Transverse colon (tissue), 4 donors: ENCODE results near the gene STRA6. TPM values are rescaled to one million over a fixed set of nuclear protein-coding genes. Genes with fewer than 3 reads are reported as not detected.

ENCODE experiments used
- DNase-seq: peaks from one replicate; pipeline ENCODE4 v3.0.0-alpha.2; 2019
- H3K27ac ChIP-seq, 4 donors: fragments of 200-600 bp; sonication (generic); 2 replicates each; pipeline ENCODE4 v1.5.1; 2016 to 2018; ENCODE audit warnings: inconsistent platforms in 4 of 4
- H3K27me3 ChIP-seq: fragments of 200-600 bp; sonication (generic); 2 replicates; pipeline ENCODE4 v1.5.1; 2017; ENCODE audit warnings: inconsistent platforms
- H3K36me3 ChIP-seq, 4 donors: fragments of 200-600 bp; sonication (generic); 2 replicates each; pipeline ENCODE4 v1.5.1; 2017 to 2019; ENCODE audit warnings: inconsistent platforms in 4 of 4
- H3K4me1 ChIP-seq, 4 donors: fragments of 200-600 bp; sonication (generic); 2 replicates each; pipeline ENCODE4 v1.5.1; 2017 to 2020; ENCODE audit warnings: inconsistent platforms in 4 of 4
- H3K4me3 ChIP-seq, 4 donors: fragments of 200-600 bp; sonication (generic); 1 replicate in 1 of 4; 2 replicates in 3 of 4; pipeline versions ENCODE4 v1.5.1 to v1.6.1; 2017 to 2019; ENCODE audit warnings: inconsistent platforms in 4 of 4
- H3K9me3 ChIP-seq, 2 donors: fragments of 200-600 bp; sonication (generic); 2 replicates each; pipeline ENCODE4 v1.5.1; 2017 to 2019; ENCODE audit warnings: inconsistent platforms in 2 of 2
- EP300 ChIP-seq: sonication (generic); formaldehyde crosslinking; IDR thresholded peaks from one replicate; pipeline ENCODE4 v1.6.1; 2017; ENCODE audit warnings: antibody characterized with exemption, low read depth
- POLR2A ChIP-seq: fragments of 450-650 bp; IDR thresholded peaks from one replicate; pipeline ENCODE4 v1.6.1; 2016; ENCODE audit warnings: antibody characterized with exemption, mild to moderate bottlenecking, moderate library complexity
- POLR2AphosphoS5 ChIP-seq, 3 donors: sonication (generic); formaldehyde crosslinking; IDR thresholded peaks; one replicate each; pipeline ENCODE4 v1.6.1; 2016; ENCODE audit warnings: antibody characterized with exemption in 3 of 3
- WGBS, 2 donors: methylation state at CpG; one replicate each; pipeline ENCODE4 v1.1.5; 2018; ENCODE audit warnings: low coverage in 1 of 2; 5-methylcytosine and 5-hydroxymethylcytosine counted together
- in situ Hi-C, 4 donors: fragments of 200-750 bp; cut with MboI; loops; one replicate each; pipeline versions ENCODE4 v1.15.0 to v1.15.1; 2017; ENCODE audit warnings: low sequenced_read_pairs in 3 of 4, low pct_ligation_motif_present in 1 of 4, low pct_unique_long_range_greater_than_20kb in 1 of 4
- intact Hi-C: fragments of 100-400 bp; cut with DNase I; formaldehyde crosslinking; loops from one replicate; pipeline ENCODE4 v1.15.1; 2023; ENCODE audit warnings: low total_unique reads
- total RNA-seq, 4 donors: library from RNA; depleted of rRNA; stranded (reverse); fragments of >200 nt; gene quantifications; one replicate each; pipeline ENCODE4 v1.1.0, GENCODE V29; 2016
- TF ChIP-seq, protein P1 (sequence below), 5 experiments: fragments of 200-600 bp in 3 of 5; fragments of 450-650 bp in 2 of 5; sonication (generic) in 3 of 5; IDR thresholded peaks; 1 replicate in 2 of 5; 2 replicates in 3 of 5; pipeline ENCODE4 v1.5.1; 2016 to 2017; ENCODE audit warnings: antibody characterized with exemption in 5 of 5, inconsistent platforms in 3 of 5, mild to moderate bottlenecking in 2 of 5, moderate library complexity in 1 of 5

Gene STRA6
- total RNA-seq, 4 donors from 2014 or later: not detected

DNA sequence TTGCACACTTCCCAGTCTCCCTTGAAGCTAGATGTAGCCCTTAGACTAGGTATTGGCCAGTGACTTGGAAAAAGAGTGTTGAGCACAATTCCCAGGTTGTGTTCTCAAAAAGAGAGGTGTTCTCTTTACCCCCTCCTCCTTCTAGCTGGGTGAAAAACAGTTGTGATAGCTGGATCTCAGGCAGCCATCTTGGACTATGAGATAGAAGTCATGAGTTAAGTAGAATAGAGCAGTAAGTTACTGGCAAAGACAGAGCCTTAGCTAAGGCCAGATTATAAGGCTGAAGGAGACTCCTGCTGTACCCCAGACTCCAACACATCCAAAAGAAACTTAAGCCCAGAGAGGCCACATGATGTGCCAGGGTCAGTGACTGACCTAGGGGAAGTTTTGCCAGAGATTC lies 8.1 kb upstream of the STRA6 start:
- no peak overlapping the region for H3K4me3 ChIP-seq
- no peaks in the 10 kb centered on the region for H3K36me3 ChIP-seq
- intact Hi-C loops (no loop called here), in situ Hi-C loops (no loop called here)
- no peak overlapping the region for H3K27ac ChIP-seq
- TF ChIP-seq POLR2AphosphoS5 (IDR thresholded peaks at IDR 0.05) (no peak), POLR2A (no peak), EP300 (no peak)
- TF ChIP-seq, protein P1, sequence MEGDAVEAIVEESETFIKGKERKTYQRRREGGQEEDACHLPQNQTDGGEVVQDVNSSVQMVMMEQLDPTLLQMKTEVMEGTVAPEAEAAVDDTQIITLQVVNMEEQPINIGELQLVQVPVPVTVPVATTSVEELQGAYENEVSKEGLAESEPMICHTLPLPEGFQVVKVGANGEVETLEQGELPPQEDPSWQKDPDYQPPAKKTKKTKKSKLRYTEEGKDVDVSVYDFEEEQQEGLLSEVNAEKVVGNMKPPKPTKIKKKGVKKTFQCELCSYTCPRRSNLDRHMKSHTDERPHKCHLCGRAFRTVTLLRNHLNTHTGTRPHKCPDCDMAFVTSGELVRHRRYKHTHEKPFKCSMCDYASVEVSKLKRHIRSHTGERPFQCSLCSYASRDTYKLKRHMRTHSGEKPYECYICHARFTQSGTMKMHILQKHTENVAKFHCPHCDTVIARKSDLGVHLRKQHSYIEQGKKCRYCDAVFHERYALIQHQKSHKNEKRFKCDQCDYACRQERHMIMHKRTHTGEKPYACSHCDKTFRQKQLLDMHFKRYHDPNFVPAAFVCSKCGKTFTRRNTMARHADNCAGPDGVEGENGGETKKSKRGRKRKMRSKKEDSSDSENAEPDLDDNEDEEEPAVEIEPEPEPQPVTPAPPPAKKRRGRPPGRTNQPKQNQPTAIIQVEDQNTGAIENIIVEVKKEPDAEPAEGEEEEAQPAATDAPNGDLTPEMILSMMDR (IDR thresholded peaks at IDR 0.05): no peak
- no peaks in the 10 kb centered on the region for H3K4me1 ChIP-seq
- DNase-seq: no peak
- no peaks in the 10 kb centered on the region for H3K27me3 ChIP-seq
- no peaks in the 10 kb centered on the region for H3K9me3 ChIP-seq

GRCh38 chr15:74209997-74210671 lies 7.5 kb upstream of the STRA6 start:
- Histone ChIP-seq H3K4me1 (no peaks in the 10 kb centered on the region), H3K9me3 (no peaks in the 10 kb centered on the region), H3K36me3 (no peaks in the 10 kb centered on the region), H3K4me3 (no peak overlapping the region), H3K27ac (no peak overlapping the region), H3K27me3 (no peaks in the 10 kb centered on the region)
- DNase-seq: no peak
- 26 to 43% methylated on average over 3 to 4 of the region's 4 CpGs for WGBS, 2 donors
- intact Hi-C loops (no loop called here), in situ Hi-C loops (no loop called here)
- no peak for TF ChIP-seq POLR2A
- no peak for TF ChIP-seq POLR2AphosphoS5 (IDR thresholded peaks at IDR 0.05)
- TF ChIP-seq, protein P1 (IDR thresholded peaks at IDR 0.05): no peak
- TF ChIP-seq EP300: no peak

DNA sequence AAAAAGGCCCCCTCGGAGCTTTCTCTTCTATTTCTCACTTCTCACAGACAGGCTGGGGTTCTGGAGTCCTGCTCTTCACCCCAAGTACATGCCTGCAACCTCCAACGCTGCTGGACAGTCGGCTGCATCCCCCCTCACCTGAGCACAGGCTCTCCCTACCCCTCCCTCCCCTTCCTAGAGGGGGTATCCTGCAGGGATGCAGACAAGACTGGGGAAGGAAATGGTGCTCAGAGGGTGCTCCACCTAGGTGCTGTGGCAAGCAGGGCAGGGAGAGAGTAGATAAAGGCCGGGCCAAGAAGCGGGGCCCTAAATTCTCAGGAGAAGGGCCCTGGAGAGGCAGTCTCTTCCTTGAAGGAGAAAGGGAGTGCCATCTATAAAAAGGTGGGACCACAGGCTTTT lies 7.0 kb upstream of the STRA6 start:
- intact Hi-C loops: no loop called here
- WGBS, 2 donors: 86 to 100% methylated on average over 2 to 5 of the region's 5 CpGs

DNA sequence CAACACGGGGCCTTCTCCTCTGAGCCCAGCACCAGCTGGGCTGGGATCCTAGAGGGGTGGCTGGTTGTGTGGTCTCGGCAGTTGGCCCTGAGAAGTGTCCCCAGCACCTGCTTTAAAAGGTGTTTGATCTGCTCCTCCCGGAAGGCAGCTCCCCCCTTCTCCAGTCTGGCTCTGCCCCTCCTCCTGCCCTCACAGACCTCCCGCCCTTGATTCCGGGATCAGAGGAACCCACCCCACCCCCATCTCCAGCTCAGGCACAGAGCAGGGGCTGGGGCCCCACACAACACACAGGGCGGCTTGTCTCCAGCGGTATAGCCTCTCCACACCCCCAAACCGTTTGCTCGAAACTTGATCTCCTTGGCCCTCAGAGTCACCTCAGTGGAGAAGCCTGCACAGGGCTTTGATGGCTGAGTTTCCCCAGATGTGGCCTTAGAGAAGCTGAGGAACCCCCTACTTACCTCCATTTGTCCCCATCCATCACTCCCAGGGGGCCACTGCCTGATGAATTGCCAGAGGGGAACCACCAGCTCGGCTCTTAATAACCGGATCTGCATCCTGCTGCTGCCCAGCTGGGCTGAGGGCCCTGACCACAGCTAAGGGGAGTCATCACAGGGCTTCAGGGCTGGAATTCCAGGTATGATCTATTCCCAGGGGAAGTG lies 6.4 kb upstream of the STRA6 start:
- WGBS, 2 donors: 69 to 85% methylated on average over 4 to 11 of the region's 11 CpGs
- H3K27ac ChIP-seq: no peak overlapping the region
- TF ChIP-seq POLR2A (no peak), EP300 (no peak), POLR2AphosphoS5 (IDR thresholded peaks at IDR 0.05) (no peak)
- TF ChIP-seq, protein P1 (IDR thresholded peaks at IDR 0.05): no peak
- in situ Hi-C loops: no loop called here
- intact Hi-C loops: no loop called here
- H3K4me3 ChIP-seq: no peak overlapping the region
- DNase-seq: no peak
- no peaks in the 10 kb centered on the region for H3K9me3 ChIP-seq
- H3K27me3 ChIP-seq: no peaks in the 10 kb centered on the region
- no peaks in the 10 kb centered on the region for H3K4me1 ChIP-seq
- no peaks in the 10 kb centered on the region for H3K36me3 ChIP-seq

More for the DNA sequence above, 7.0 kb upstream of the STRA6 start:
- Histone ChIP-seq H3K4me1 (no peaks in the 10 kb centered on the region), H3K27me3 (no peaks in the 10 kb centered on the region), H3K4me3 (no peak overlapping the region), H3K27ac (no peak overlapping the region), H3K9me3 (no peaks in the 10 kb centered on the region), H3K36me3 (no peaks in the 10 kb centered on the region)
- in situ Hi-C loops: no loop called here
- TF ChIP-seq, protein P1 (IDR thresholded peaks at IDR 0.05): no peak
- TF ChIP-seq POLR2A (no peak), EP300 (no peak), POLR2AphosphoS5 (IDR thresholded peaks at IDR 0.05) (no peak)
- no peak for DNase-seq
